Ascending aorta (tissue), 2 donors: ENCODE data around the gene CARMIL1. TPM values are rescaled to one million over a fixed set of nuclear protein-coding genes. Genes with fewer than 3 reads are reported as not detected.

Experiments
- DNase-seq, 2 donors: peaks; one replicate each; pipeline ENCODE4 v3.0.0-alpha.2; 2019; ENCODE audit warnings: low spot score in 2 of 2
- H3K27ac ChIP-seq, 2 donors: fragments of 200-600 bp; sonication (generic); one replicate each; pipeline ENCODE4 v1.5.1; 2016 to 2017; ENCODE audit warnings: mild to moderate bottlenecking in 1 of 2
- H3K27me3 ChIP-seq: fragments of 200-600 bp; sonication (generic); one replicate; pipeline ENCODE4 v1.5.1; 2017
- H3K36me3 ChIP-seq, 2 donors: fragments of 200-600 bp; sonication (generic); one replicate each; pipeline ENCODE4 v1.5.1; 2016
- H3K4me1 ChIP-seq, 2 donors: fragments of 200-600 bp; sonication (generic); one replicate each; pipeline ENCODE4 v1.5.1; 2016 to 2017; ENCODE audit warnings: mild to moderate bottlenecking in 1 of 2
- H3K4me3 ChIP-seq, 2 donors: fragments of 200-600 bp; sonication (generic); one replicate each; pipeline ENCODE4 v1.5.1; 2016 to 2017; ENCODE audit warnings: mild to moderate bottlenecking in 1 of 2
- H3K9me3 ChIP-seq, 2 donors: fragments of 200-600 bp; sonication (generic); one replicate each; pipeline ENCODE4 v1.5.1; 2016
- CTCF ChIP-seq, 3 experiments: fragments of 200-600 bp in 2 of 3; fragments of 450-650 bp in 1 of 3; sonication (generic) in 2 of 3; IDR thresholded peaks; one replicate each; pipeline ENCODE4 v1.5.1; 2016 to 2019; ENCODE audit warnings: antibody characterized with exemption in 3 of 3, mild to moderate bottlenecking in 1 of 3, moderate library complexity in 1 of 3
- intact Hi-C: fragments of 100-400 bp; cut with DNase I; formaldehyde crosslinking; loops from one replicate; pipeline ENCODE4 v1.15.1; 2023
- total RNA-seq: library from RNA; depleted of rRNA; stranded (reverse); fragments of >200 nt; gene quantifications from one replicate; pipeline ENCODE4 v1.1.0, GENCODE V29; 2016

The CARMIL1 gene
- total RNA-seq, 1 donor from 2014 or later: 16.1 TPM

GRCh38 chr6:25485821-25486534 lies 206.8 kb downstream of the CARMIL1 start:
- Histone ChIP-seq H3K9me3 (no peaks in the 10 kb centered on the region), H3K4me1 (peaks cover 0 to 9% of the 10 kb centered on the region in 2 donors), H3K27me3 (no peaks in the 10 kb centered on the region), H3K27ac (no peak overlapping the region), H3K36me3 (peaks cover 6 to 33% of the 10 kb centered on the region in 2 donors), H3K4me3 (no peak overlapping the region)
- no peak for DNase-seq
- intact Hi-C loops: no loop called here
- TF ChIP-seq CTCF (IDR thresholded peaks at IDR 0.05): no peak

GRCh38 chr6:25486550-25486949 lies 207.4 kb downstream of the CARMIL1 start:
- Histone ChIP-seq H3K27ac (no peak overlapping the region), H3K4me3 (no peak overlapping the region), H3K27me3 (no peaks in the 10 kb centered on the region), H3K9me3 (no peaks in the 10 kb centered on the region), H3K4me1 (peaks cover 0 to 9% of the 10 kb centered on the region in 2 donors), H3K36me3 (peaks cover under 1 to 33% of the 10 kb centered on the region in 2 donors)
- intact Hi-C loops: no loop called here
- no peak for DNase-seq
- no peak for TF ChIP-seq CTCF (IDR thresholded peaks at IDR 0.05)

GRCh38 chr6:25487012-25487411 lies 207.8 kb downstream of the CARMIL1 start:
- no peak for TF ChIP-seq CTCF (IDR thresholded peaks at IDR 0.05)

GRCh38 chr6:25488156-25488555 lies 209.0 kb downstream of the CARMIL1 start:
- intact Hi-C loops: no loop called here
- Histone ChIP-seq H3K36me3 (peaks cover 0 to 33% of the 10 kb centered on the region in 2 donors), H3K27me3 (no peaks in the 10 kb centered on the region), H3K9me3 (no peaks in the 10 kb centered on the region), H3K4me1 (peaks cover 0 to 9% of the 10 kb centered on the region in 2 donors), H3K27ac (no peak overlapping the region), H3K4me3 (no peak overlapping the region)
- no peak for DNase-seq
- TF ChIP-seq CTCF (IDR thresholded peaks at IDR 0.05): no peak

More at GRCh38 chr6:25487012-25487411, 207.8 kb downstream of the CARMIL1 start:
- Histone ChIP-seq H3K27me3 (no peaks in the 10 kb centered on the region), H3K36me3 (peaks cover 0 to 33% of the 10 kb centered on the region in 2 donors), H3K4me3 (no peak overlapping the region), H3K4me1 (peaks cover 0 to 9% of the 10 kb centered on the region in 2 donors), H3K27ac (no peak overlapping the region), H3K9me3 (no peaks in the 10 kb centered on the region)
- no peak for DNase-seq
- intact Hi-C loops: no loop called here

GRCh38 chr6:25489399-25489798 lies 210.2 kb downstream of the CARMIL1 start:
- no peak for DNase-seq
- intact Hi-C loops: no loop called here
- Histone ChIP-seq H3K4me3 (no peak overlapping the region), H3K36me3 (peaks cover 0 to 32% of the 10 kb centered on the region in 2 donors), H3K27ac (peak overlapping the region in 1 of 2 donors; percentile 5), H3K9me3 (no peaks in the 10 kb centered on the region), H3K27me3 (no peaks in the 10 kb centered on the region), H3K4me1 (peaks cover 0 to 9% of the 10 kb centered on the region in 2 donors)
- TF ChIP-seq CTCF (IDR thresholded peaks at IDR 0.05): no peak
